Measurements from ENCODE around the gene KDM4C.

DNA sequence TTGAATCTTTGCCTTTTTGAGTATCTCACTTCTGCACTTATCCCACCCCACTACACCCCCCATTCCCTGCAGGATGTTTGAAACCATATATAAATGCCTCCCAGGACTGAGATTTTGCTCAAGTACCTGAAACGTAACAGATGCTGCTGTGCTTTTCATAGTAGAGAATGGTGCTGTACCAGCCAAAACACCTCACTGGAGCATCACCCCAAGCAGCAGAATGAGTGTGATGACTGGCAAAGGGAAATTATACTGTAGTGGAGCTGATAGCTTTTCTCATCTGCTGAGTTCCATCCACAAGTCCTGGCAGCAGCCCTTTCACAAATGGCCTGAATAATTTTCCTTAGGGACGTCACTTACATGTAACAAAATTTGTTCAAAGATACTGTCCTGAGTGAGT is 246.1 kb downstream of the KDM4C start:
- TF ChIP-seq, protein P1, sequence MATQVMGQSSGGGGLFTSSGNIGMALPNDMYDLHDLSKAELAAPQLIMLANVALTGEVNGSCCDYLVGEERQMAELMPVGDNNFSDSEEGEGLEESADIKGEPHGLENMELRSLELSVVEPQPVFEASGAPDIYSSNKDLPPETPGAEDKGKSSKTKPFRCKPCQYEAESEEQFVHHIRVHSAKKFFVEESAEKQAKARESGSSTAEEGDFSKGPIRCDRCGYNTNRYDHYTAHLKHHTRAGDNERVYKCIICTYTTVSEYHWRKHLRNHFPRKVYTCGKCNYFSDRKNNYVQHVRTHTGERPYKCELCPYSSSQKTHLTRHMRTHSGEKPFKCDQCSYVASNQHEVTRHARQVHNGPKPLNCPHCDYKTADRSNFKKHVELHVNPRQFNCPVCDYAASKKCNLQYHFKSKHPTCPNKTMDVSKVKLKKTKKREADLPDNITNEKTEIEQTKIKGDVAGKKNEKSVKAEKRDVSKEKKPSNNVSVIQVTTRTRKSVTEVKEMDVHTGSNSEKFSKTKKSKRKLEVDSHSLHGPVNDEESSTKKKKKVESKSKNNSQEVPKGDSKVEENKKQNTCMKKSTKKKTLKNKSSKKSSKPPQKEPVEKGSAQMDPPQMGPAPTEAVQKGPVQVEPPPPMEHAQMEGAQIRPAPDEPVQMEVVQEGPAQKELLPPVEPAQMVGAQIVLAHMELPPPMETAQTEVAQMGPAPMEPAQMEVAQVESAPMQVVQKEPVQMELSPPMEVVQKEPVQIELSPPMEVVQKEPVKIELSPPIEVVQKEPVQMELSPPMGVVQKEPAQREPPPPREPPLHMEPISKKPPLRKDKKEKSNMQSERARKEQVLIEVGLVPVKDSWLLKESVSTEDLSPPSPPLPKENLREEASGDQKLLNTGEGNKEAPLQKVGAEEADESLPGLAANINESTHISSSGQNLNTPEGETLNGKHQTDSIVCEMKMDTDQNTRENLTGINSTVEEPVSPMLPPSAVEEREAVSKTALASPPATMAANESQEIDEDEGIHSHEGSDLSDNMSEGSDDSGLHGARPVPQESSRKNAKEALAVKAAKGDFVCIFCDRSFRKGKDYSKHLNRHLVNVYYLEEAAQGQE (IDR thresholded peaks at IDR 0.05; ENCODE audit: insufficient read depth in 1 of 2, low read depth in 2 of 2, low read length in 1 of 2), result no peak
- no peak for TF ChIP-seq CTCF (IDR thresholded peaks at IDR 0.05)
- no peak for TF ChIP-seq POLR2AphosphoS5 (IDR thresholded peaks at IDR 0.05; ENCODE audit: low read depth, low read length)
- TF ChIP-seq SIN3A (IDR thresholded peaks at IDR 0.05; ENCODE audit: borderline replicate concordance, insufficient read depth, low read depth, low read length), result no peak
- TF ChIP-seq TCF7L2 (IDR thresholded peaks at IDR 0.05; ENCODE audit: low read depth, low read length), result no peak
